Activated CD4-positive, CD25-positive, alpha-beta regulatory T cell treated with anti-CD3 and anti-CD28 coated beads, Interleukin-2, amount 50 U/mL, for 72 hours (primary cell): Measurements from ENCODE around the gene ALG11.
"Not testable (repeated sequence)": the region's sequence is repeated elsewhere in the genome, so short reads cannot be mapped to it uniquely, and the experiment has no call there.

Experiments
- DNase-seq: peaks from one replicate; pipeline ENCODE4 v3.0.0; 2021

ALG11 gene

GRCh38 chr13:52011632-52012511 is at the start of gene ALG11:
ALG11 (plus strand) TSS chr13:52012398; CDS start chr13:52012419, 21 bp downstream.
- DNase-seq, result peak; percentile 99

GRCh38 chr13:51966186-51966585 is 46.0 kb upstream of the ALG11 start:
- DNase-seq, result no peak

- no peak for DNase-seq
Observed at GRCh38 chr13:51967482-51968446, 44.4 kb upstream of the ALG11 start.

- DNase-seq, result no peak
Observed at GRCh38 chr13:51970349-51970748, 41.8 kb upstream of the ALG11 start.

GRCh38 chr13:51971520-51972426 is 40.4 kb upstream of the ALG11 start:
- no peak for DNase-seq

GRCh38 chr13:51974482-51974881 is 37.7 kb upstream of the ALG11 start:
- DNase-seq, result no peak

GRCh38 chr13:51976423-51976822 is 35.8 kb upstream of the ALG11 start:
- DNase-seq, result no peak

- no peak for DNase-seq
Observed at GRCh38 chr13:51976890-51977289, 35.3 kb upstream of the ALG11 start.

GRCh38 chr13:51977625-51978024 is 34.6 kb upstream of the ALG11 start:
- no peak for DNase-seq

- no peak for DNase-seq
Observed at GRCh38 chr13:51978796-51979556, 33.2 kb upstream of the ALG11 start.

GRCh38 chr13:51980908-51981307 is 31.3 kb upstream of the ALG11 start:
- DNase-seq, result no peak

- no peak for DNase-seq
Observed at GRCh38 chr13:51981355-51981754, 30.8 kb upstream of the ALG11 start.

- not testable (repeated sequence) for DNase-seq
Observed at GRCh38 chr13:51983292-51983691, 28.9 kb upstream of the ALG11 start.

GRCh38 chr13:51984904-51985303 is 27.3 kb upstream of the ALG11 start:
- not testable (repeated sequence) for DNase-seq

- DNase-seq, result no peak
Observed at GRCh38 chr13:51988988-51989618, 23.1 kb upstream of the ALG11 start.

GRCh38 chr13:51993713-51994112 is 18.5 kb upstream of the ALG11 start:
- DNase-seq, result no peak

GRCh38 chr13:51995677-51996551 is 16.3 kb upstream of the ALG11 start:
- DNase-seq, result no peak

- DNase-seq, result no peak
Observed at GRCh38 chr13:51996641-51997040, 15.6 kb upstream of the ALG11 start.

GRCh38 chr13:51997186-51997585 is 15.0 kb upstream of the ALG11 start:
- DNase-seq, result no peak
